Activated CD4-positive, alpha-beta T cell treated with anti-CD3 and anti-CD28 coated beads, Interleukin-2, amount 10 ng/mL, durations not matched to agents 24 days and 14 days (primary cell): ENCODE measurements around the gene SLC19A1. TPM values are rescaled to one million over a fixed set of nuclear protein-coding genes. Genes with fewer than 3 reads are reported as not detected.

Experiments used
- DNase-seq: peaks from one replicate; pipeline ENCODE4 v3.0.0; 2022
- H3K27ac Mint-ChIP-seq: one replicate; pipeline ENCODE4 v1.8.0; 2022; ENCODE audit warnings: mild to moderate bottlenecking, mixed read lengths
- H3K27me3 Mint-ChIP-seq: one replicate; pipeline ENCODE4 v1.8.0; 2022; ENCODE audit warnings: mixed read lengths
- H3K36me3 Mint-ChIP-seq: one replicate; pipeline ENCODE4 v1.8.0; 2022; ENCODE audit warnings: low read depth, mild to moderate bottlenecking, mixed read lengths
- H3K4me1 Mint-ChIP-seq: one replicate; pipeline ENCODE4 v1.8.0; 2021; ENCODE audit warnings: mixed read lengths
- H3K4me3 Mint-ChIP-seq: one replicate; pipeline ENCODE4 v1.8.0; 2022; ENCODE audit warnings: mild to moderate bottlenecking, moderate library complexity, mixed read lengths
- H3K9me3 Mint-ChIP-seq: one replicate; pipeline ENCODE4 v1.8.0; 2021; ENCODE audit warnings: mixed read lengths
- intact Hi-C: fragments of 100-400 bp; cut with micrococcal nuclease; formaldehyde crosslinking; loops from one replicate; pipeline ENCODE4 v1.15.1; 2023
- total RNA-seq: library from RNA; stranded (reverse); gene quantifications from 2 replicates; pipeline ENCODE4 v1.2.3, GENCODE V29; 2022

Gene SLC19A1
- total RNA-seq, 1 donor from 2014 or later = 100 TPM

GRCh38 chr21:45522381-45522780, 19.9 kb downstream of the SLC19A1 start:
- peaks cover 76% of the 10 kb centered on the region for H3K36me3 Mint-ChIP-seq
- no peak for DNase-seq
- intact Hi-C loops = no loop called here
- no peaks in the 10 kb centered on the region for H3K27me3 Mint-ChIP-seq
- H3K4me3 Mint-ChIP-seq = no peak overlapping the region
- no peak overlapping the region for H3K27ac Mint-ChIP-seq
- H3K4me1 Mint-ChIP-seq = peaks cover 10% of the 10 kb centered on the region
- H3K9me3 Mint-ChIP-seq = peaks cover 26% of the 10 kb centered on the region

- Mint-ChIP-seq H3K9me3 (peaks cover 26% of the 10 kb centered on the region), H3K27ac (no peak overlapping the region), H3K36me3 (peaks cover 78% of the 10 kb centered on the region), H3K27me3 (no peaks in the 10 kb centered on the region), H3K4me3 (no peak overlapping the region), H3K4me1 (peaks cover 12% of the 10 kb centered on the region)
- DNase-seq = no peak
- intact Hi-C loops = no loop called here
Measured at GRCh38 chr21:45521241-45521640, 21.0 kb downstream of the SLC19A1 start.

- H3K4me1 Mint-ChIP-seq = peaks cover 12% of the 10 kb centered on the region
- H3K9me3 Mint-ChIP-seq = peaks cover 26% of the 10 kb centered on the region
- intact Hi-C loops = no loop called here
- H3K4me3 Mint-ChIP-seq = no peak overlapping the region
- no peak overlapping the region for H3K27ac Mint-ChIP-seq
- DNase-seq = no peak
- no peaks in the 10 kb centered on the region for H3K27me3 Mint-ChIP-seq
- peaks cover 74% of the 10 kb centered on the region for H3K36me3 Mint-ChIP-seq
Measured at GRCh38 chr21:45519182-45519581, 23.1 kb downstream of the SLC19A1 start.

- H3K4me1 Mint-ChIP-seq = peaks cover 14% of the 10 kb centered on the region
- no peak overlapping the region for H3K27ac Mint-ChIP-seq
- H3K27me3 Mint-ChIP-seq = no peaks in the 10 kb centered on the region
- intact Hi-C loops = no loop called here
- H3K4me3 Mint-ChIP-seq = no peak overlapping the region
- peaks cover 26% of the 10 kb centered on the region for H3K9me3 Mint-ChIP-seq
- H3K36me3 Mint-ChIP-seq = peaks cover 77% of the 10 kb centered on the region
- DNase-seq = no peak
Measured at GRCh38 chr21:45518742-45519141, 23.5 kb downstream of the SLC19A1 start.

GRCh38 chr21:45517249-45518065, 24.8 kb downstream of the SLC19A1 start:
- H3K27me3 Mint-ChIP-seq = no peaks in the 10 kb centered on the region
- peaks cover 24% of the 10 kb centered on the region for H3K9me3 Mint-ChIP-seq
- H3K4me3 Mint-ChIP-seq = peak overlapping the region; percentile 57
- H3K4me1 Mint-ChIP-seq = peaks cover 14% of the 10 kb centered on the region
- peaks cover 67% of the 10 kb centered on the region for H3K36me3 Mint-ChIP-seq
- intact Hi-C loops = no loop called here
- DNase-seq = peak; percentile 72
- H3K27ac Mint-ChIP-seq = peak overlapping the region; percentile 79

- no peaks in the 10 kb centered on the region for H3K27me3 Mint-ChIP-seq
- no peak overlapping the region for H3K27ac Mint-ChIP-seq
- intact Hi-C loops = no loop called here
- H3K4me3 Mint-ChIP-seq = no peak overlapping the region
- peaks cover 60% of the 10 kb centered on the region for H3K36me3 Mint-ChIP-seq
- peaks cover 14% of the 10 kb centered on the region for H3K4me1 Mint-ChIP-seq
- H3K9me3 Mint-ChIP-seq = peaks cover 23% of the 10 kb centered on the region
- DNase-seq = no peak
Measured at GRCh38 chr21:45516671-45517151, 25.5 kb downstream of the SLC19A1 start.

GRCh38 chr21:45516071-45516670, 26.1 kb downstream of the SLC19A1 start:
- H3K36me3 Mint-ChIP-seq = peaks cover 54% of the 10 kb centered on the region
- H3K4me3 Mint-ChIP-seq = no peak overlapping the region
- peaks cover 14% of the 10 kb centered on the region for H3K4me1 Mint-ChIP-seq
- no peak overlapping the region for H3K27ac Mint-ChIP-seq
- intact Hi-C loops = no loop called here
- H3K27me3 Mint-ChIP-seq = no peaks in the 10 kb centered on the region
- peaks cover 19% of the 10 kb centered on the region for H3K9me3 Mint-ChIP-seq
- DNase-seq = no peak

GRCh38 chr21:45515241-45516061, 26.8 kb downstream of the SLC19A1 start:
- peaks cover 14% of the 10 kb centered on the region for H3K4me1 Mint-ChIP-seq
- DNase-seq = no peak
- intact Hi-C loops = no loop called here
- H3K9me3 Mint-ChIP-seq = peaks cover 18% of the 10 kb centered on the region
- peaks cover 47% of the 10 kb centered on the region for H3K36me3 Mint-ChIP-seq
- H3K27ac Mint-ChIP-seq = no peak overlapping the region
- H3K27me3 Mint-ChIP-seq = no peaks in the 10 kb centered on the region
- H3K4me3 Mint-ChIP-seq = no peak overlapping the region

- Mint-ChIP-seq H3K9me3 (peaks cover 10% of the 10 kb centered on the region), H3K36me3 (peaks cover 37% of the 10 kb centered on the region), H3K4me3 (no peak overlapping the region), H3K27ac (no peak overlapping the region), H3K4me1 (peaks cover 14% of the 10 kb centered on the region), H3K27me3 (no peaks in the 10 kb centered on the region)
- intact Hi-C loops = no loop called here
- DNase-seq = no peak
Measured at GRCh38 chr21:45514311-45515021, 27.8 kb downstream of the SLC19A1 start.

- DNase-seq = no peak
- no peak overlapping the region for H3K27ac Mint-ChIP-seq
- H3K4me1 Mint-ChIP-seq = peaks cover 14% of the 10 kb centered on the region
- H3K27me3 Mint-ChIP-seq = no peaks in the 10 kb centered on the region
- peaks cover 31% of the 10 kb centered on the region for H3K36me3 Mint-ChIP-seq
- peaks cover 5% of the 10 kb centered on the region for H3K9me3 Mint-ChIP-seq
- intact Hi-C loops = no loop called here
- H3K4me3 Mint-ChIP-seq = no peak overlapping the region
Measured at GRCh38 chr21:45513741-45514310, 28.4 kb downstream of the SLC19A1 start.

GRCh38 chr21:45513003-45513717, 29.1 kb downstream of the SLC19A1 start:
- Mint-ChIP-seq H3K27ac (no peak overlapping the region), H3K4me1 (peaks cover 11% of the 10 kb centered on the region), H3K36me3 (peaks cover 24% of the 10 kb centered on the region), H3K27me3 (no peaks in the 10 kb centered on the region), H3K9me3 (peaks cover 5% of the 10 kb centered on the region), H3K4me3 (no peak overlapping the region)
- DNase-seq = no peak
- intact Hi-C loops = no loop called here

GRCh38 chr21:45512626-45513002, 29.6 kb downstream of the SLC19A1 start:
- DNase-seq = no peak
- H3K36me3 Mint-ChIP-seq = peaks cover 19% of the 10 kb centered on the region
- no peak overlapping the region for H3K4me3 Mint-ChIP-seq
- H3K27ac Mint-ChIP-seq = no peak overlapping the region
- H3K9me3 Mint-ChIP-seq = no peaks in the 10 kb centered on the region
- H3K4me1 Mint-ChIP-seq = peaks cover 8% of the 10 kb centered on the region
- intact Hi-C loops = no loop called here
- no peaks in the 10 kb centered on the region for H3K27me3 Mint-ChIP-seq
